Stimulated activated CD4-positive, alpha-beta T cell treated with anti-CD3 and anti-CD28 coated beads, TNF-alpha, amount 100 ng/mL, for 1 hour (primary cell): ENCODE results near the gene OR52J3.

ENCODE experiments used
- DNase-seq, 3 donors: peaks; one replicate each; pipeline ENCODE4 v3.0.0-alpha.2; 2020; ENCODE audit warnings: low read depth in 3 of 3, low spot score in 1 of 3

OR52J3 gene

GRCh38 chr11:5092821-5093585 lies 46.7 kb downstream of the OR52J3 start:
- DNase-seq = no peak

DNA sequence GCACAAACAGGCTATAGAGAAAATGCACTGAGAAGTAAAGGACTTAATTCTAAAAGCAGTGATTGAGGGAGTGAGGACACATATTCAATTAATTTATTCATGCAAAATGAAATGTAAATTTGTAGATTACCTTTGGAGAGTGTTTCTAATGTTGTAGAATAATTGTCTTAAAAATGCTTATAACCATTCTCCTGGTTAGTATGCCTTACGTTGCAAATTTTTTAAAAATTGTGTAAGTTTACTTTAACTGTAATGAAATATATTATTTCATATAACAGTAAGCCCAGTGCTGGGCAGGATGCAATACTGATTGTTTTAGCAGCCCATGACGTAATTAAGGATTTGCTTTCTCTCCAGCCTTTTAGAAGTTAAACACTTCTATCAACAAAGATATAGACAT lies 49.7 kb downstream of the OR52J3 start:
- DNase-seq = no peak
